Measurements from ENCODE around the gene VGLL2.

The VGLL2 gene

DNA sequence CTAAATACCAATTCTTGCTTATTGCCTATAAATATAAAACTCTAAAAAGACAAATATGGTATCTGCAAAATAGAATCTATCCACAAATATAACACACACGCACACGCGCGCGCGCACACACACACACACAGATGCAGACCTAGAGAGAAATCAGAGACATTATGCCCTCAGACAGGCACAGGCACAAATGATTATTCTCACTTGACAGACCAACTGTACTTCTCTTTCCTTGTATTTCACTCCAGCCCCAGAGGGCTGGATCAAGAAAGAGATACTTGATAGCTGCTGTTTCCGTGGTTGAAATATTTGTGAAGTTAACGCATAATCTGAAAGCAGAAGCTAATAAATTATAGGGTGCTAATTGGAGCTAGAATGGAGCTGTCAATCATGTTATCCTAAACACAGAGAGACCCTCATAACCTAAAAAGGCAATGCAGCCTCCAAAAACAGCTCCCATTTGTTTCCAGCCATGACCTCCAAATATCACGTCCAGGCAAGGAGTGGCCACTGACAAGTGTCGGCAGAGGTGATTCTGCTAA lies 11.5 kb downstream of the VGLL2 start:
- peaks cover 29% of the 10 kb centered on the region for H3K27me3 Mint-ChIP-seq
- no peak overlapping the region for H3K27ac Mint-ChIP-seq
- no peaks in the 10 kb centered on the region for H3K4me1 Mint-ChIP-seq (ENCODE audit: low read depth)
- no peak overlapping the region for H3K4me3 Mint-ChIP-seq
- no peaks in the 10 kb centered on the region for H3K9me3 Mint-ChIP-seq (ENCODE audit: low read depth)
- H3K36me3 Mint-ChIP-seq: no peaks in the 10 kb centered on the region

DNA sequence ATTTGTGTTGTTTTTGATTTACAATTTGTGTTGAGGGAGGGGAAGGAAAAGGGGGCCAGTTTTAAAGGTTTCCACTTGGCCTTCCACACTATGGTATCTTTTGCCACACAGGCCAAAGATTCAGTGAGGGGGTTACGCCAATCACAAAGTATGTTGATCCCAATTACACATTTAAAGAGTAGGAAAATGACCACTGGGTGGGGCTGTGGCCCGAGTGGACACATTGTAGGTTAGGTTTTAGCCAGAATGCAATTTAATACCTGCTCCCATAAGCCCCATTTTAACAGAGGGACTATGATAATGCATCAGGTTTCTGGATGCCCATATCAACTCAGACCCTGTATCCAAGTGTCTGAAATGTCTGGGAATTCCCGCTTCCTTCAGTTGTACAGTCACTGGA lies 15.6 kb downstream of the VGLL2 start:
- Mint-ChIP-seq H3K4me1 (ENCODE audit: low read depth) (no peaks in the 10 kb centered on the region), H3K4me3 (no peak overlapping the region), H3K27me3 (peaks cover 13% of the 10 kb centered on the region), H3K27ac (no peak overlapping the region), H3K9me3 (ENCODE audit: low read depth) (no peaks in the 10 kb centered on the region), H3K36me3 (no peaks in the 10 kb centered on the region)

GRCh38 chr6:117288083-117288715 lies 22.8 kb downstream of the VGLL2 start:
- no peak overlapping the region for H3K4me3 Mint-ChIP-seq
- peaks cover 11% of the 10 kb centered on the region for H3K27me3 Mint-ChIP-seq
- H3K36me3 Mint-ChIP-seq: no peaks in the 10 kb centered on the region
- no peaks in the 10 kb centered on the region for H3K9me3 Mint-ChIP-seq (ENCODE audit: low read depth)
- no peak overlapping the region for H3K27ac Mint-ChIP-seq
- H3K4me1 Mint-ChIP-seq (ENCODE audit: low read depth): no peaks in the 10 kb centered on the region

DNA sequence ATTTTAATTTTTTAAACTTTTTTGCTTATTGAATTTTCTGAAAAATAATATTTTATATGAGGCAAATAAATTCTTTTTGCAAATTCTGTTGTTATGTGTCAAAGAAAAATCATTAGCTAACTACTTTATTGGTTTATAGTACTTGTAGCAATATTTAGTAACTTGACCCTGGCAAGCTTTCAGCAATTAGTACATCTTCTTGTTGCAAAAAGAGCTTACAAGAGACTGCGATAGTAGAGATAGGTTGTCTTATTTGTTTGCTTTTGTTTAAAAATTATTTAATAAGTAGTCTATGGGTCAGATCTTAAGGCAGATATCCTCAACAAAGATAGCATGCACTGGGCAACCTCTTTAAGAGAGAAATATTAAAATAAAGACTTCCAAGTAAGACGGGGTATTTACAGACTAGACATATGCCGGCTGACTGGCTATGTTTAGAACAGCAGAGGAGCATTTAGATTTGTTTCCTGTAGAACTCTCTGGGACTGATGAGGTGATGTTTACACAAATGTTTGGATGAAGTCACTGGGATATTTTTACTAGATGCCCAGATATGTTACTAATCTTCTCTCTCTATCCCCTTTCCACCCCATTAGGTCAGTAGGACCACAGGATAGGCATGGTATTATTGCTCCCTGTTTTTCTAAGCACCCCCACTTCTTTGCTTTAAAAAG lies 25.0 kb downstream of the VGLL2 start:
- Mint-ChIP-seq H3K27ac (no peak overlapping the region), H3K36me3 (no peaks in the 10 kb centered on the region), H3K4me3 (no peak overlapping the region), H3K9me3 (ENCODE audit: low read depth) (peaks cover 4% of the 10 kb centered on the region), H3K4me1 (ENCODE audit: low read depth) (no peaks in the 10 kb centered on the region), H3K27me3 (peaks cover 14% of the 10 kb centered on the region)

GRCh38 chr6:117298941-117299340 lies 33.6 kb downstream of the VGLL2 start:
- Mint-ChIP-seq H3K9me3 (ENCODE audit: low read depth) (peaks cover under 1% of the 10 kb centered on the region), H3K4me3 (no peak overlapping the region), H3K4me1 (ENCODE audit: low read depth) (no peaks in the 10 kb centered on the region), H3K36me3 (no peaks in the 10 kb centered on the region), H3K27ac (no peak overlapping the region), H3K27me3 (peaks cover 2% of the 10 kb centered on the region)

DNA sequence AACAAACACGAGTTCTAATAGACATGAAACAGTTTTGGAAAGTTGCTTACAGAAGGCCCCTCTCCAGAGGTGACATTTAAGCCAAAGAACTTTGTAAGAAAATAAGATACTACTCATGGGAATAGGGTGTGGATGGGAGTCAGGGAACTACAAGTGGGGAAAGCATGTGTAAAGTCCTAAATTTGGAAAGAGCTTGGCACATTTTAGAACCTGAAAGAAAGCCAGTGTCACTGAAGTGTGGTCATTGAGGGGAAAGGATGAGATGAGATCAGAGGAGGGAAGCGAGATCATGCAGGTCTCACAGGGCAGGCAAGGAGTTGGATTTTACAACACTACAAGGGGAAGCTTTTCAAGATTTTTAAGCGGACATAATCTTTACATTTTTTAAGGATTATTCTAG lies 38.0 kb downstream of the VGLL2 start:
- Mint-ChIP-seq H3K4me1 (ENCODE audit: low read depth) (no peaks in the 10 kb centered on the region), H3K4me3 (no peak overlapping the region), H3K36me3 (no peaks in the 10 kb centered on the region), H3K27ac (no peak overlapping the region), H3K9me3 (ENCODE audit: low read depth) (no peaks in the 10 kb centered on the region), H3K27me3 (peaks cover 7% of the 10 kb centered on the region)

DNA sequence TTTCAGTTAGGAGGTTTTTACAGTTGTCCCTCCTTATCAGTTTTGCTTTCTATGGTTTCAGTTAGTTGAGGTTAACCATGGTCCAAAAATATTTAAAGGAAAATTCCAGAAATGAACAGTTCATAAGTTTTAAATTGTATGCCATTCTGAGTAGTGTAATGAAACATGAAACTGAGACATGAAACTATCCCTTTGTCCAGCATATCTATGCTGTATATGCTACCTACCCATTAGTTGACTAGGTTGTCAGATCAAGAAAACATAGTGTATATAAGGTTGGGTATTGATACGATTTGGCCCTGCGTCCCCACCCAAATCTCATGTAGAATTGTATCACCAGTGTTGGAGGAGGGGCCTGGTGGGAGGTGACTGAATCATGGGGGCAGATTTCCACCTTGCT lies 39.1 kb downstream of the VGLL2 start:
- H3K4me1 Mint-ChIP-seq (ENCODE audit: low read depth): no peaks in the 10 kb centered on the region
- no peak overlapping the region for H3K27ac Mint-ChIP-seq
- no peak overlapping the region for H3K4me3 Mint-ChIP-seq
- H3K36me3 Mint-ChIP-seq: no peaks in the 10 kb centered on the region
- H3K9me3 Mint-ChIP-seq (ENCODE audit: low read depth): no peaks in the 10 kb centered on the region
- peaks cover 7% of the 10 kb centered on the region for H3K27me3 Mint-ChIP-seq

GRCh38 chr6:117306227-117306790 lies 41.0 kb downstream of the VGLL2 start:
- Mint-ChIP-seq H3K36me3 (no peaks in the 10 kb centered on the region), H3K9me3 (ENCODE audit: low read depth) (no peaks in the 10 kb centered on the region)

DNA sequence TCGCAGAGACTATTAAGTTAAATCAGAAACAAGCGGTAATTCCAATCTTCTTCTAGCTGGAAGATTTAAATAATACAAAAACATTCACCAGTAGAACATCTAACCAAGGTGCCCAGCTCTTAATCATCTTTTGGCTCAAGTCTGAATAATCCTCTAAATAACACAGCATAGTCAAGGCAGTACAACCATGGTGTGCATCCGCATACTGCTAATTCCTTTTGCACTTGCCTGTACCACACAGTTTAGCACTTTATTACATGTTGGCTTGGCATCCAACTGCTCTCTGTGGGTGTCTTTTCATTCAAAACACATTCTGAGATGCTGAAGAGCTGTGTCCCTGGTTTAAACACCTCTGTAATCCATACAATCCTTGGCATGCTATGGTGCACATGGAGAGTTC lies 42.3 kb downstream of the VGLL2 start:
- peaks cover 16% of the 10 kb centered on the region for H3K27me3 Mint-ChIP-seq
- H3K9me3 Mint-ChIP-seq (ENCODE audit: low read depth): no peaks in the 10 kb centered on the region
- no peaks in the 10 kb centered on the region for H3K4me1 Mint-ChIP-seq (ENCODE audit: low read depth)
- H3K4me3 Mint-ChIP-seq: no peak overlapping the region
- no peaks in the 10 kb centered on the region for H3K36me3 Mint-ChIP-seq
- H3K27ac Mint-ChIP-seq: no peak overlapping the region

More at GRCh38 chr6:117306227-117306790, 41.0 kb downstream of the VGLL2 start:
- H3K4me1 Mint-ChIP-seq (ENCODE audit: low read depth): no peaks in the 10 kb centered on the region
- H3K27me3 Mint-ChIP-seq: peaks cover 7% of the 10 kb centered on the region
- no peak overlapping the region for H3K4me3 Mint-ChIP-seq
- H3K27ac Mint-ChIP-seq: no peak overlapping the region

GRCh38 chr6:117309069-117309468 lies 43.7 kb downstream of the VGLL2 start:
- peaks cover 16% of the 10 kb centered on the region for H3K27me3 Mint-ChIP-seq
- H3K4me1 Mint-ChIP-seq (ENCODE audit: low read depth): no peaks in the 10 kb centered on the region
- no peak overlapping the region for H3K4me3 Mint-ChIP-seq
- H3K9me3 Mint-ChIP-seq (ENCODE audit: low read depth): no peaks in the 10 kb centered on the region
- H3K36me3 Mint-ChIP-seq: no peaks in the 10 kb centered on the region
- no peak overlapping the region for H3K27ac Mint-ChIP-seq

- Mint-ChIP-seq H3K36me3 (no peaks in the 10 kb centered on the region), H3K27me3 (peaks cover 15% of the 10 kb centered on the region), H3K9me3 (ENCODE audit: low read depth) (no peaks in the 10 kb centered on the region), H3K4me3 (no peak overlapping the region), H3K27ac (no peak overlapping the region), H3K4me1 (ENCODE audit: low read depth) (no peaks in the 10 kb centered on the region)
These were observed 44.3 kb downstream of the VGLL2 start for GRCh38 chr6:117309611-117310010.

DNA sequence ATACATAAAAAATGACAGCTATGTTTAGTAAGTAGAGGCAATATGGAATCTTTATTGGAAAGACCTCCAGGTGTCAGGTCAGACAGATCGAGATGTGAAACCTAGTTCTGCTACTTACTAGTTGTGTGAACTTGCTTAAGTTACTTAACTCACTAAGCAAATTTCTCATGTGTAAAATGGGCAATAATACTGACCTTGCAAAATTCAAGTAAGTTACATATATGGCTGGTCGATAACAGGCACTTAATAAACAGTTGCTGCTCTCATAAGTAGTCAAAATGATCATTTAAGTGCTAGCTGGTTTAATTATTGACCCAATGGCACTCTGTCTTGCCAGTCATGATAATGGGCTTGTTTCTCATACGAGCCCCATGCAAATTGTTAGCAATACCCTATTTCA lies 46.0 kb downstream of the VGLL2 start:
- H3K27me3 Mint-ChIP-seq: peaks cover 18% of the 10 kb centered on the region
- no peak overlapping the region for H3K27ac Mint-ChIP-seq
- no peaks in the 10 kb centered on the region for H3K9me3 Mint-ChIP-seq (ENCODE audit: low read depth)
- H3K4me3 Mint-ChIP-seq: no peak overlapping the region
- no peaks in the 10 kb centered on the region for H3K36me3 Mint-ChIP-seq
- H3K4me1 Mint-ChIP-seq (ENCODE audit: low read depth): no peaks in the 10 kb centered on the region

GRCh38 chr6:117311726-117312125 lies 46.4 kb downstream of the VGLL2 start:
- Mint-ChIP-seq H3K4me1 (ENCODE audit: low read depth) (no peaks in the 10 kb centered on the region), H3K27me3 (peaks cover 21% of the 10 kb centered on the region), H3K27ac (no peak overlapping the region), H3K4me3 (no peak overlapping the region), H3K36me3 (no peaks in the 10 kb centered on the region), H3K9me3 (ENCODE audit: low read depth) (no peaks in the 10 kb centered on the region)

DNA sequence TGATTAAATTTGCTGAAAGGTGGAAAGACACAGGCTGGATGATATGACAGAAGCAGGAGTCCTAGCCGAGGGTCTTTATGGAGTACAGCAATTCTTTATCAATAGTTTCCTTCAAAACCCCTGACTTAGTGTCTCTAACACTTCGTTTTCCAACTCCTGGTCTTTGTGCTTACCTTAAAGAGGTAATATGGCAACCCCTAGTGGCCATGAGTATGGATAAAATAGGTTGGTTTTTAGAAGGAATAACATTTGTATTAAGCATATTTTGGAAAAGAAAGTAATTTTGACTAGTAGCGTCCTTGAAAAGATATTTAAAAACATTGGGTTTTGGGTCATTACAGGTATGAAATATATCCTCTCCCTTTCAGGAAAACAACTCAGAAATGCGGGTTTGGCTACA lies 51.9 kb downstream of the VGLL2 start:
- Mint-ChIP-seq H3K4me1 (ENCODE audit: low read depth) (no peaks in the 10 kb centered on the region), H3K36me3 (no peaks in the 10 kb centered on the region), H3K27ac (no peak overlapping the region), H3K27me3 (peaks cover 9% of the 10 kb centered on the region), H3K9me3 (ENCODE audit: low read depth) (no peaks in the 10 kb centered on the region), H3K4me3 (no peak overlapping the region)

Measured in activated naive CD8-positive, alpha-beta T cell (primary cell).